ENCODE results near the gene TRIM50. TPM values are rescaled to one million over a fixed set of nuclear protein-coding genes. Genes with fewer than 3 reads are reported as not detected.

The TRIM50 gene
- polyA plus RNA-seq, 1 donor from 2014 or later: not detected

DNA sequence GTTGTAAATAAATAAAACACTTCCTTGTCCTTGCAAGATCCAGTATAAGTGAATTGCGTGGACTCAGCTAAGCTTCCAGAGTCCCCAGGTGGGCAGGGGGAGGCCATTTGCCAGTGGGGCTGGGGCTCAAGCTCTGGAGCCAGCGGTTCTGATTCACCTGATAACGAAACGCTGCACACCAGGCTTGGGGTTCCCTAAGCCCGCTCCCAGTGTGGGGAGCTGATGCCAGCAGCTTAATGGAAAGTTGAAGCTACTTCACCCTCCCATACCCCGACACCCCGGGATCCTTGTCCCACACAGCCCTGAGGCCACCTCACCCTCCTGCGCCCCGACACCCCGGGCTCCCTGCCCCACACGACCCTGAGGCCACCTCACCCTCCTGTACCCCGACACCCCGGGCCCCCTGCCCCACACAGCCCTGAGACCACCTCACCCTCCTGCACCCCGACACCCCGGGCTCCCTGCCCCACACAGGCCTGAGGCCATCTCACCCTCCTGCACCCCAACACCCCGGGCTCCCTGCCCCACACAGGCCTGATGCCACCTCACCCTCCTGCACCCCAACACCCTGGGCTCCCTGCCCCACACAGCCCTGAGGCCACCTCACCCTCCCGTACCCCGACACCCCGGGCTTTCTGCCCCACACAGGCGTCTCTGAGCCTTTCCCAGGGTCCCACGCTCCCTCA is 30.9 kb upstream of the TRIM50 start:
- no peaks in the 10 kb centered on the region for H3K27me3 ChIP-seq (ENCODE audit: insufficient read depth, low read depth, low read length)
- H3K27ac ChIP-seq (ENCODE audit: low read length): no peak overlapping the region
- no peak overlapping the region for H3K4me2 ChIP-seq (ENCODE audit: low read length)
- no peaks in the 10 kb centered on the region for H4K20me1 ChIP-seq (ENCODE audit: insufficient read depth)
- H3K36me3 ChIP-seq (ENCODE audit: insufficient read depth, low read length): no peaks in the 10 kb centered on the region
- H3K9me3 ChIP-seq (ENCODE audit: low read length): no peaks in the 10 kb centered on the region
- no peaks in the 10 kb centered on the region for H3F3A ChIP-seq (ENCODE audit: insufficient read depth, low read length, poor library complexity, severe bottlenecking)
- no peaks in the 10 kb centered on the region for H3K9me2 ChIP-seq (ENCODE audit: insufficient read depth, low read length)
- TF ChIP-seq, protein P1, sequence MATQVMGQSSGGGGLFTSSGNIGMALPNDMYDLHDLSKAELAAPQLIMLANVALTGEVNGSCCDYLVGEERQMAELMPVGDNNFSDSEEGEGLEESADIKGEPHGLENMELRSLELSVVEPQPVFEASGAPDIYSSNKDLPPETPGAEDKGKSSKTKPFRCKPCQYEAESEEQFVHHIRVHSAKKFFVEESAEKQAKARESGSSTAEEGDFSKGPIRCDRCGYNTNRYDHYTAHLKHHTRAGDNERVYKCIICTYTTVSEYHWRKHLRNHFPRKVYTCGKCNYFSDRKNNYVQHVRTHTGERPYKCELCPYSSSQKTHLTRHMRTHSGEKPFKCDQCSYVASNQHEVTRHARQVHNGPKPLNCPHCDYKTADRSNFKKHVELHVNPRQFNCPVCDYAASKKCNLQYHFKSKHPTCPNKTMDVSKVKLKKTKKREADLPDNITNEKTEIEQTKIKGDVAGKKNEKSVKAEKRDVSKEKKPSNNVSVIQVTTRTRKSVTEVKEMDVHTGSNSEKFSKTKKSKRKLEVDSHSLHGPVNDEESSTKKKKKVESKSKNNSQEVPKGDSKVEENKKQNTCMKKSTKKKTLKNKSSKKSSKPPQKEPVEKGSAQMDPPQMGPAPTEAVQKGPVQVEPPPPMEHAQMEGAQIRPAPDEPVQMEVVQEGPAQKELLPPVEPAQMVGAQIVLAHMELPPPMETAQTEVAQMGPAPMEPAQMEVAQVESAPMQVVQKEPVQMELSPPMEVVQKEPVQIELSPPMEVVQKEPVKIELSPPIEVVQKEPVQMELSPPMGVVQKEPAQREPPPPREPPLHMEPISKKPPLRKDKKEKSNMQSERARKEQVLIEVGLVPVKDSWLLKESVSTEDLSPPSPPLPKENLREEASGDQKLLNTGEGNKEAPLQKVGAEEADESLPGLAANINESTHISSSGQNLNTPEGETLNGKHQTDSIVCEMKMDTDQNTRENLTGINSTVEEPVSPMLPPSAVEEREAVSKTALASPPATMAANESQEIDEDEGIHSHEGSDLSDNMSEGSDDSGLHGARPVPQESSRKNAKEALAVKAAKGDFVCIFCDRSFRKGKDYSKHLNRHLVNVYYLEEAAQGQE (IDR thresholded peaks at IDR 0.05; ENCODE audit: borderline replicate concordance): no peak
- no peak for TF ChIP-seq MXI1 (conservative IDR thresholded peaks at IDR 0.05; ENCODE audit: poor library complexity, severe bottlenecking)
- TF ChIP-seq EP300 (conservative IDR thresholded peaks at IDR 0.05; ENCODE audit: poor library complexity, severe bottlenecking): no peak
- no peak for TF ChIP-seq TAF1 (IDR thresholded peaks at IDR 0.05; ENCODE audit: low read depth)
- no peak for TF ChIP-seq RAD21 (conservative IDR thresholded peaks at IDR 0.05)
- TF ChIP-seq EZH2 (IDR thresholded peaks at IDR 0.05; ENCODE audit: borderline replicate concordance, insufficient read depth, low read length, poor library complexity, severe bottlenecking): no peak
- no peak for TF ChIP-seq POLR2AphosphoS5 (IDR thresholded peaks at IDR 0.05)
- TF ChIP-seq SMC3 (conservative IDR thresholded peaks at IDR 0.05; ENCODE audit: poor library complexity): no peak
- no peak for TF ChIP-seq CTCF (IDR thresholded peaks at IDR 0.05; ENCODE audit: poor library complexity, severe bottlenecking)
- no peak overlapping the region for H2AFZ ChIP-seq (ENCODE audit: low read depth, low read length)
- H3K79me2 ChIP-seq (replicated peaks; ENCODE audit: insufficient read depth, low read length): no peaks in the 10 kb centered on the region
- H3K4me3 ChIP-seq (ENCODE audit: low read length): no peak overlapping the region
- H3K9ac ChIP-seq (ENCODE audit: low read length): no peak overlapping the region

DNA sequence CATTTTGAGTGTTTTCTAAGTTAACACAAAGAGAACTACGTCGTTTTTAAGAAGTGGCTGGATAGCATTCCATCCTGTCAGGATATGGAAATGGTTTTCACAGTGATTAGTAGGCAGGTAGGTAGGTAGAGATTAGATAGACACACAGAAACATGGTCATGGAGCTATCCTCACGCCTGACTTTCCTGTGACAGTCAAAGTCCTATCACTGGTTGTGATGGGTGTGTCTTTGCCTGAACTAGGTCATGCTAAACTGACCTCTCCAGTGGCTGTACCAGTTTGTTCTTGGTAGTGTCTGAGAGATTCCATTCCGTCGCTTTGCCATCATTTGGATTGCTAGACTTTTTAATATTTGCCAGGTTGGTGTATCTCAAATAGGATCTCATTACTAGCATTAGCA is 28.3 kb upstream of the TRIM50 start:
- H3F3A ChIP-seq (ENCODE audit: insufficient read depth, low read length, poor library complexity, severe bottlenecking): no peaks in the 10 kb centered on the region
- H4K20me1 ChIP-seq (ENCODE audit: insufficient read depth): no peaks in the 10 kb centered on the region
- H3K4me2 ChIP-seq (ENCODE audit: low read length): no peak overlapping the region
- TF ChIP-seq, protein P1 (IDR thresholded peaks at IDR 0.05; ENCODE audit: borderline replicate concordance): no peak
- TF ChIP-seq EP300 (conservative IDR thresholded peaks at IDR 0.05; ENCODE audit: poor library complexity, severe bottlenecking) (no peak), MXI1 (conservative IDR thresholded peaks at IDR 0.05; ENCODE audit: poor library complexity, severe bottlenecking) (no peak), POLR2AphosphoS5 (IDR thresholded peaks at IDR 0.05) (no peak), RAD21 (conservative IDR thresholded peaks at IDR 0.05) (no peak), CTCF (IDR thresholded peaks at IDR 0.05; ENCODE audit: poor library complexity, severe bottlenecking) (no peak), SMC3 (conservative IDR thresholded peaks at IDR 0.05; ENCODE audit: poor library complexity) (no peak), EZH2 (IDR thresholded peaks at IDR 0.05; ENCODE audit: borderline replicate concordance, insufficient read depth, low read length, poor library complexity, severe bottlenecking) (no peak), TAF1 (IDR thresholded peaks at IDR 0.05; ENCODE audit: low read depth) (no peak)
- H3K9me3 ChIP-seq (ENCODE audit: low read length): no peaks in the 10 kb centered on the region
- no peak overlapping the region for H3K4me3 ChIP-seq (ENCODE audit: low read length)
- no peaks in the 10 kb centered on the region for H3K79me2 ChIP-seq (replicated peaks; ENCODE audit: insufficient read depth, low read length)
- H3K9ac ChIP-seq (ENCODE audit: low read length): no peak overlapping the region
- no peak overlapping the region for H3K27ac ChIP-seq (ENCODE audit: low read length)
- no peak overlapping the region for H2AFZ ChIP-seq (ENCODE audit: low read depth, low read length)
- no peaks in the 10 kb centered on the region for H3K9me2 ChIP-seq (ENCODE audit: insufficient read depth, low read length)
- H3K36me3 ChIP-seq (ENCODE audit: insufficient read depth, low read length): no peaks in the 10 kb centered on the region
- H3K27me3 ChIP-seq (ENCODE audit: insufficient read depth, low read depth, low read length): no peaks in the 10 kb centered on the region
